ENCODE results near the gene ZNF775.

DNA sequence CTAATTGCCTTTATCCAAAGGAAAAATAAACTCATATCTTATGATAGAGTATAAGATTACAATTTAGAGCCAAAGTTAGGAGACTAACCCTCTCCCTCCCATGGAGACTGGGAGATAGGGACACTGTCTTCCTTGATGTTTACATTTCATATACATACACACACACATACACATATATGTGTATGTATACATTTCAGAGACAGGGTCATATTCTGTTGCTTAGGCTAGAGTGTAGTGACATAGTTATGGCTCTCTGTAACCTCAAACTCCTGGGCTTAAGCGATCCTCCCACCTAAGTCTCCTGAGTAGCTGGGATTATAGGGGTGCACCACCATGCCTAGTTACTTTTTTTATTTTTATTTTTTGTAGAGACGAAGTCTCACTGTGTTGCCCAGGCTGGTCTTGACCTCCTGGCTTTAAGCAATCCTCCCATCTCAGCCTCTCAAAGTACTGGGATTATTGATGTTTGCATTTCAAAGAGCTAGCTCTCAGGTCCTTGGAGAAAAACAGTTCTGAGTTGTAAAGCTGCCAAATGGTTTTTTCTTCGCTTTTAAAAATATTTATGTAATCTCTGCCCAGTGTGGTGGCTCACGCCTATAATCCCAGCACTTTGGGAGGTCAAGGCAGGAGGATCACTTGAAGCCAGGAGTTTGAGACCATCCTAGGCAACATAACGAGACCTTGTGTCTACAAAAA is 18.6 kb upstream of the ZNF775 start:
- TF ChIP-seq, protein P1, sequence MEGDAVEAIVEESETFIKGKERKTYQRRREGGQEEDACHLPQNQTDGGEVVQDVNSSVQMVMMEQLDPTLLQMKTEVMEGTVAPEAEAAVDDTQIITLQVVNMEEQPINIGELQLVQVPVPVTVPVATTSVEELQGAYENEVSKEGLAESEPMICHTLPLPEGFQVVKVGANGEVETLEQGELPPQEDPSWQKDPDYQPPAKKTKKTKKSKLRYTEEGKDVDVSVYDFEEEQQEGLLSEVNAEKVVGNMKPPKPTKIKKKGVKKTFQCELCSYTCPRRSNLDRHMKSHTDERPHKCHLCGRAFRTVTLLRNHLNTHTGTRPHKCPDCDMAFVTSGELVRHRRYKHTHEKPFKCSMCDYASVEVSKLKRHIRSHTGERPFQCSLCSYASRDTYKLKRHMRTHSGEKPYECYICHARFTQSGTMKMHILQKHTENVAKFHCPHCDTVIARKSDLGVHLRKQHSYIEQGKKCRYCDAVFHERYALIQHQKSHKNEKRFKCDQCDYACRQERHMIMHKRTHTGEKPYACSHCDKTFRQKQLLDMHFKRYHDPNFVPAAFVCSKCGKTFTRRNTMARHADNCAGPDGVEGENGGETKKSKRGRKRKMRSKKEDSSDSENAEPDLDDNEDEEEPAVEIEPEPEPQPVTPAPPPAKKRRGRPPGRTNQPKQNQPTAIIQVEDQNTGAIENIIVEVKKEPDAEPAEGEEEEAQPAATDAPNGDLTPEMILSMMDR (IDR thresholded peaks at IDR 0.05): no peak
- TF ChIP-seq POLR2A (IDR thresholded peaks at IDR 0.05): no peak

Data from esophagus squamous epithelium (tissue), 4 donors.